OCI-LY3 (cell line): Measurements from ENCODE around the gene APOM.

Experiments
- CTCF ChIP-seq: fragments of 200-600, 300-600 bp; sonication (generic); IDR thresholded peaks from 2 replicates; pipeline ENCODE4 v1.5.1; 2014; ENCODE audit warnings: antibody characterized with exemption, low read length, low read depth
- EZH2phosphoT487 ChIP-seq: fragments of 200-600 bp; shearing (Covaris generic); IDR thresholded peaks from 2 replicates; pipeline ENCODE4 v1.6.1; 2018; ENCODE audit warnings: antibody characterized with exemption, mixed run types, low read depth

GRCh38 chr6:31633447-31633846 lies 22.2 kb upstream of the APOM start:
- TF ChIP-seq CTCF (no peak), EZH2phosphoT487 (no peak)
